ACC112 (cell line): Measurements from ENCODE around the gene NYAP2.

Experiments used
- H2AFZ ChIP-seq: fragments of 200-600 bp; sonication (generic); one replicate; pipeline ENCODE4 v1.6.0; 2017; ENCODE audit warnings: antibody characterized with exemption, low read length; ENCODE audit not compliant: unreplicated experiment
- H3K27ac ChIP-seq: fragments of 200-600 bp; sonication (generic); 2 replicates; pipeline ENCODE4 v1.5.1; 2014; ENCODE audit warnings: low read depth, mild to moderate bottlenecking, antibody characterized with exemption, low read length, moderate library complexity
- H3K27me3 ChIP-seq: fragments of 200-600 bp; sonication (generic); 2 replicates; pipeline ENCODE4 v1.6.1; 2014; ENCODE audit warnings: mild to moderate bottlenecking, antibody characterized with exemption, low read length, moderate library complexity, mixed read lengths; ENCODE audit not compliant: insufficient read depth
- H3K36me3 ChIP-seq: fragments of 200-600 bp; sonication (generic); 2 replicates; pipeline ENCODE4 v1.6.1; 2016; ENCODE audit warnings: mild to moderate bottlenecking, antibody characterized with exemption, low read length, moderate library complexity, mixed read lengths; ENCODE audit not compliant: insufficient read depth
- H3K4me1 ChIP-seq: fragments of 200-600 bp; sonication (generic); one replicate; pipeline ENCODE4 v1.6.1; 2016; ENCODE audit warnings: low read length, mixed read lengths; ENCODE audit not compliant: insufficient read depth, unreplicated experiment, control insufficient read depth
- H3K4me3 ChIP-seq: fragments of 200-600 bp; sonication (generic); 2 replicates; pipeline ENCODE4 v1.5.1; 2014; ENCODE audit warnings: mild to moderate bottlenecking, low read depth, low read length
- H3K79me2 ChIP-seq: fragments of 200-600 bp; sonication (generic); one replicate; pipeline ENCODE4 v1.6.0; 2016; ENCODE audit warnings: low read length; ENCODE audit not compliant: control insufficient read depth, unreplicated experiment, insufficient read depth

The NYAP2 gene

DNA sequence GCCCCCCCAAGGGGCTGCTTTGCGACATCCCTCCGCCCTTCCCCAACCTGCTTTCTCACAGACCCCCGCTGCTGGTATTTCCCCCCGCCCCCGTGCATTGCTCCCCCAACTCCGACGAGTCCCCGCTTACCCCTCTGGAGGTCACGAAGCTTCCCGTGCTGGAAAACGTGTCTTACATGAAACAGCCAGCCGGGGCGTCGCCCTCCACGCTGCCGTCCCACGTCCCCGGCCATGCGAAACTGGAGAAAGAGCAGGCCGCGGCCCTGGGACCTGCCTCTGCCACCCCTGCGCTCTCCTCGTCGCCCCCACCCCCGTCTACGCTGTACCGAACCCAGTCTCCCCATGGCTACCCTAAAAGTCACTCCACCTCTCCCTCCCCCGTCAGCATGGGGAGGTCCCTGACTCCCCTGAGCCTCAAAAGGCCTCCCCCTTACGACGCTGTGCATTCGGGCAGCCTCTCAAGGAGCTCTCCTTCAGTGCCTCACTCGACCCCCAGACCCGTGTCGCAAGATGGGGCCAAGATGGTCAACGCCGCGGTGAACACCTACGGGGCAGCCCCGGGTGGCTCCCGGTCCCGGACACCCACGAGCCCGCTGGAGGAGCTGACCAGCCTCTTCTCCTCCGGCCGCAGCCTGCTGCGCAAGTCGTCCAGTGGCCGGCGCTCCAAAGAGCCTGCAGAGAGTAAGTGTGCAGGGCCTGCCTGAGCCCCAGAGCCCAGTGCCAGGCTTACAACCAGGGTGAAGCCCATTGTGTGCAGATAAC, 183.0 kb downstream of the NYAP2 start:
- Histone ChIP-seq H3K27me3 (peaks cover 54% of the 10 kb centered on the region), H3K79me2 (no peaks in the 10 kb centered on the region), H3K36me3 (no peaks in the 10 kb centered on the region), H2AFZ (no peak overlapping the region), H3K4me3 (no peak overlapping the region), H3K4me1 (no peaks in the 10 kb centered on the region), H3K27ac (no peak overlapping the region)

DNA sequence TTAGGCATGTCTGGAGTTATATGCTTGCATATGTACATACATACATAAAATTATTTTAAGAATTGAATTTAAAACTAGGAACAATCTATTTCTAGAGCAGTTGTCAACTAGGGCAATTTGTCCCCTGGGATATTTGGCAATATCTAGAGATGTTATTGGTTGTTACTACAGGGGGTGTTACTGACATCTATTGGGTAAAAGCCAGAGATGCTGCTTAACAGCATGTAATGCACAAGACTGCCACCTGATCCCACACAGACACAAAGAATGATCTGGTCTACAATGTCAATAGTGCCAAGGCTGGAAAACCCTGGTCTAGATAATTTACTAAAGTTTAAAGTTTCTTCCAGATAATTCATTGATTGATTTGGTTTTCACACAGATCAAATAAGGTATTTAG, 185.3 kb downstream of the NYAP2 start:
- H3K79me2 ChIP-seq = no peaks in the 10 kb centered on the region
- H3K27ac ChIP-seq = no peak overlapping the region
- H3K27me3 ChIP-seq = peaks cover 37% of the 10 kb centered on the region
- H2AFZ ChIP-seq = no peak overlapping the region
- no peak overlapping the region for H3K4me3 ChIP-seq
- no peaks in the 10 kb centered on the region for H3K4me1 ChIP-seq
- no peaks in the 10 kb centered on the region for H3K36me3 ChIP-seq

DNA sequence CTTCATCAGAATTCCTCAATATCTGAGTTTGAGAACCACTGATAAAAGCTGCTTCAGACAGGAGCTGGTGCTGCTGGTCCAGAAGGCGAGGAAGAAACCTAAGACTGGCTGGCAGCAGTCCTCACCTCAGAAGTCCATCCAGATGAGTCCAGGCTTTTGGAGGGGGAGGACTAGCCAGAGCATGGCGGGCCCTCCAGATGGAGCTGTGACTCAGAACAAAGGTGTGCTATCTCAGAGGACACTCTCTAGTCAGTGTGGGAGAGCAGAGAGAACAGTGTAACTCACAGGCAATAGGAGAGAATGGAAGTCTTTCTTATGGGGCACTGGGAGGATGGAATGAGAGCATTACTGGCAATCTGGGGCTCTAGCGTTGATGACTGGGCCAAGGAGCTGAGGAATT, 191.4 kb downstream of the NYAP2 start:
- Histone ChIP-seq H3K4me1 (no peaks in the 10 kb centered on the region), H3K79me2 (no peaks in the 10 kb centered on the region), H3K27ac (no peak overlapping the region), H3K36me3 (no peaks in the 10 kb centered on the region), H2AFZ (no peak overlapping the region), H3K4me3 (no peak overlapping the region), H3K27me3 (peaks cover 15% of the 10 kb centered on the region)

DNA sequence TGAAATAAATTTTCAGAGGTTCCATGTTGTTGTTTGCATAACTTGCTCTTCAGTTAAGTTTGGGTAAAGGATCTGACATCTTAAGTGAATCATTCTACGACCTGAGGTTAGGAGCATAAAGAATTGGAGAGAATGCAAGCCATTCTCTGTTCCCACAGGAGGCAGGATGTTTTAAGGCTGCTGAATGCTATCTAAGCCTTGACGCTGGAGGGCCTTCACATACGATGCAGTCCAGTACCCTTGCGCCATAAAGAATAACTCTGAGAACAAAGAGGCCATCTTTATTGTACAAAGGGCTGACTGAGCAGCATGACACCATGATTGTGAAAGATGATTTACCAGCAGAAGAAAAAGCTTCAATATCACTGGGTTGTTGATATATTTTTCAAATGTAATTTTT, 198.4 kb downstream of the NYAP2 start:
- no peak overlapping the region for H3K27ac ChIP-seq
- H3K27me3 ChIP-seq = 0 out of 2 replicates have a peak, but pooled peaks cover 5% of the 10 kb centered on the region
- H3K4me3 ChIP-seq = no peak overlapping the region
- H3K4me1 ChIP-seq = no peaks in the 10 kb centered on the region
- no peaks in the 10 kb centered on the region for H3K79me2 ChIP-seq
- H2AFZ ChIP-seq = no peak overlapping the region
- no peaks in the 10 kb centered on the region for H3K36me3 ChIP-seq

DNA sequence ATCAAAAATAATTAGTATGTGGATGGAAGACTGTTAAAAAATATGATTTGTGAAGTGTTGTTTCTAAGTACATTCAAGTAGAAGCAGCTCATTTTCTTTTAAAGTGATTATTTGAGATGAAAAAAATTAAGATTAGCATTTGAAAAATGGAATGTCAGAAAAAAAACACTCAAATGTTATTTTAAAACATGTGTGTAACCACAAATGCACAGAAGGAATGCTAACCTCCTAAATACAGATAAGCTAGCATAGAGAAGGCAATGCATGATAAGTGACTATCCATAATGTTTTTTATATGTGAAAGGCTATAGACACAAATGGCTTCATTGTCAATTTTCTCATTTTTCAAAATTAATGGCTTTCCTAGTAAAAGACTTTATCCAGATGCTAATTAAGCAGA, 198.9 kb downstream of the NYAP2 start:
- Histone ChIP-seq H3K27ac (no peak overlapping the region), H3K27me3 (0 out of 2 replicates have a peak, but pooled peaks cover 5% of the 10 kb centered on the region), H3K36me3 (no peaks in the 10 kb centered on the region), H2AFZ (no peak overlapping the region), H3K79me2 (no peaks in the 10 kb centered on the region), H3K4me1 (no peaks in the 10 kb centered on the region), H3K4me3 (no peak overlapping the region)

DNA sequence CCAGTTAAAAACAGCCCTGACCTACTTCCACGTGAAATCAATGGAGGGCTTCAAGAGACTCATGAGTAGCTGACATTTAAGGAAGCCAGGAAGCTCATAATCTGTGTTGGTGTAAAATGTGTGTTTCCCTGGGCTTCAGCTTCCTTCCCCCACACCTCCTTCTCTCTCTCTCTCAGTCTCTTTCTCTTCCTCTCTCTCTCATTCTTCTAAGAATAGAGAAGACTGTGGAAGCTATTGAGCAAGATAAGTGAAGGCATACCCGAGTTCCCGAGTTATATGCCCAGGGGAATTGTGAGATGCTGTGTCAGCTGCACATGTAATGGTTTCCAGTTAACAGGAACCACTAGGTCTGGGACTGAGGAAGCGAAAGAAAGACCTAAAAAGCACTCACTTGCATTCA, 199.4 kb downstream of the NYAP2 start:
- Histone ChIP-seq H3K4me3 (no peak overlapping the region), H3K27ac (no peak overlapping the region), H3K27me3 (0 out of 2 replicates have a peak, but pooled peaks cover 5% of the 10 kb centered on the region), H3K79me2 (no peaks in the 10 kb centered on the region), H3K4me1 (no peaks in the 10 kb centered on the region), H3K36me3 (no peaks in the 10 kb centered on the region), H2AFZ (peak overlapping the region; percentile 11)

DNA sequence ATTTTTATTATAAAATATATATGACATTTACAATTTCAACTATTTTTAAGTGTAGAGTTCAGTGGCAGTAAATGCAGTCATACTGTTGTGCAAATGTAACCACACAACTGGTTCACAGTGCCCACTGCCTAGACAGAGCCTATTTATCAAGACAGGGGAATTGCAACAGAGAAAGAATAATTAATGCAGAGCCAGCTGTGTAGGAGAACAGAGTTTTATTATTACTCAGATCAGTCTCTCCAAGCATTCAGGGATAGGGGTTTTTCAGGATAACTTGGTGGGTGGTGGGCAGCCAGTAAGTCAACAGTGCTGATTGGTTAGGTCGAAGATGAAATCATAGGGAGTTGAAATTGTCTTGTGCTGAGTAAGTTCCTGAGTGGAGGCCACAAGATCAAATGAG, 200.3 kb downstream of the NYAP2 start:
- H3K4me1 ChIP-seq = no peaks in the 10 kb centered on the region
- no peaks in the 10 kb centered on the region for H3K36me3 ChIP-seq
- H3K4me3 ChIP-seq = no peak overlapping the region
- H3K27me3 ChIP-seq = 0 out of 2 replicates have a peak, but pooled peaks cover 5% of the 10 kb centered on the region
- H2AFZ ChIP-seq = no peak overlapping the region
- H3K79me2 ChIP-seq = no peaks in the 10 kb centered on the region
- H3K27ac ChIP-seq = no peak overlapping the region

DNA sequence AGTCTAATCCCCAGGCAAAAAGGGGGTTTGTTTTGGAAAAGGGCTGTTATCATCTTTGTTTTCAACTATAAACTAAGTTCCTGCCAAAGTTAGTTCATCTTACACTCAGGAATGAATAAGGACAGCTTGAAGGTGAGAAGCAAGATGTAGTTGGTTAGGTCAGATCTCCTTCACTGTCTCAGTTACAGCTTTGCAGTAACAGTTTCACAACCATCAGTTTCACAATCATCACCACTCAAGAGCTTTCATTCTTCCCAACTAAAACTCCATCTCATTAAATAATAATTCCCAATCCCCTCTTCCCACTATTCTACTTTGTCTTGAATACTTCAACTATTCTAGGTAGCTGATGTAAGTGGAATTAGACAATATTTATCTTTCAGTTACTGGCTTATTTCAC, 200.9 kb downstream of the NYAP2 start:
- Histone ChIP-seq H2AFZ (no peak overlapping the region), H3K79me2 (no peaks in the 10 kb centered on the region), H3K27ac (peak overlapping the region; percentile 24; the same call in 1 of the 2 replicates), H3K4me1 (no peaks in the 10 kb centered on the region), H3K36me3 (no peaks in the 10 kb centered on the region), H3K27me3 (0 out of 2 replicates have a peak, but pooled peaks cover 5% of the 10 kb centered on the region), H3K4me3 (no peak overlapping the region; the same call in 1 of the 2 replicates)

DNA sequence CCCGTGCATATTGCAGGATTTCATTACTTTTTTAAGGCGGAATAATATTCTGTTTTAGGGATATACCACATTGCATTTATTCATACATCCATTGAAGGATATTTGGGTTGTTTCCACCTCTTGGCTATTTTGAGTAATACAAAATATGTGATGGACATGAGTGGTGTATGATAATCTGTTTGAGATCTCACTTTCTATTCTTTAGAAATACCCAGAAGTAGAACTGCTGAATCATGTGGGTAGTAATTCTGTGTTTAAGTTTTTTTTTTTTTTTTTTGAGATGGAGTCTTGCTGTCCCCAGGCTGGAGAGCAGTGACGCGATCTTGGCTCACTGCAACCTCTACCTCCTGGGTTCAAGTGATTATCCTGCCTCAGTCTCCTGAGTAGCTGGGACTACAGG, 201.4 kb downstream of the NYAP2 start:
- Histone ChIP-seq H3K27me3 (0 out of 2 replicates have a peak, but pooled peaks cover 4% of the 10 kb centered on the region), H3K79me2 (no peaks in the 10 kb centered on the region), H3K4me3 (no peak overlapping the region; the same call in 1 of the 2 replicates), H3K4me1 (no peaks in the 10 kb centered on the region), H2AFZ (no peak overlapping the region), H3K27ac (peak overlapping the region; percentile 24; the same call in 1 of the 2 replicates), H3K36me3 (no peaks in the 10 kb centered on the region)

DNA sequence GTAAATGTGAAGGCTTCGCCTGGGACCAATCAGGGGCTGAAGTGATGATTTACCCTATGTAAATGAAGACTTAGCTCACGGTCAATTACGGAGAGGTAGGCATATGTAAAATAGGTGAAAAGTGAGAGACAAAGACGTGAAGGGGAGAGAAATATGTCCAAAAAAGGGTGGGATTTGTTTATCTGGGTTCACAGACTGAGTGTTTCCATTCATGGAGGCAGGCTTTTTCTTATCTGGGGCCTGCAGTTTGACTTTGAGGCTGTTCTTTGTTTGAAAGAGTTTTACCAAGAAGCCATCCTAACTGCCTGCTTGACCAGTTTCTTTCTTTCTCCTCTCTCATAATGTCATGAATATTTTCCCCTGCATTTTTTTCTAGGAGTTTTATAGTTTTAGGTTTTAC, 202.7 kb downstream of the NYAP2 start:
- H3K4me1 ChIP-seq = no peaks in the 10 kb centered on the region
- H2AFZ ChIP-seq = no peak overlapping the region
- no peaks in the 10 kb centered on the region for H3K79me2 ChIP-seq
- H3K4me3 ChIP-seq = no peak overlapping the region
- no peak overlapping the region for H3K27ac ChIP-seq
- H3K36me3 ChIP-seq = no peaks in the 10 kb centered on the region
- H3K27me3 ChIP-seq = peaks cover 3% of the 10 kb centered on the region; the same call in 1 of the 2 replicates

DNA sequence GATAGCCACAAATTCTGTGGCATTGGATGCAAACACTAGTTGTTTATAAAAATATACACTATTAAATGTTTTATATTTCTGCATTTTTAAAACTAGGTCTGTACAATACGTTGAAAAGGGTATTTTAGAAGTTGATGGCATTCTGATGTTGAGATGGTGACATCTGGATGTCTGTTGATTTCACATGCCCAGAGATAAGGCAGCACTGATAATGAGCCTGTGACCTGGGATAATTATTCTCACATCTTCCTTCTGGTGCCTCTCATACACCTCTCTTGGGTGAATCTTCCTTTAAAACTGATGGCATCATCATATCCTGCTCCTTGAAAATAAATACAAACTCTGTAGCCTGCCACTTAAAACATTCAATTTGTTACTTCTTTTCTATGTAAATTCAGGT, 208.6 kb downstream of the NYAP2 start:
- no peaks in the 10 kb centered on the region for H3K36me3 ChIP-seq
- no peaks in the 10 kb centered on the region for H3K79me2 ChIP-seq
- H3K4me3 ChIP-seq = no peak overlapping the region
- peaks cover 25% of the 10 kb centered on the region for H3K27me3 ChIP-seq
- no peak overlapping the region for H3K27ac ChIP-seq
- no peaks in the 10 kb centered on the region for H3K4me1 ChIP-seq
- H2AFZ ChIP-seq = no peak overlapping the region
